Choroid plexus epithelial cell (primary cell): Measurements from ENCODE around the gene FGR.
A peak's percentile ranks its signal among the peaks of the same experiment; 100 is the strongest.

Source experiments
- DNase-seq: peaks from one replicate; pipeline ENCODE4 v3.0.0-alpha.2; 2010; ENCODE audit warnings: low read depth
- H3K4me3 ChIP-seq: 2 replicates; pipeline ENCODE4 v1.5.1; 2011; ENCODE audit warnings: low read depth, mild to moderate bottlenecking, control low read depth, low read length, moderate library complexity
- CTCF ChIP-seq: conservative IDR thresholded peaks from 2 replicates; pipeline ENCODE4 v1.5.1; 2011; ENCODE audit warnings: low read depth, mild to moderate bottlenecking, control low read depth, inconsistent platforms, low read length, moderate library complexity

The FGR gene

GRCh38 chr1:27598295-27598687 is 36.7 kb downstream of the FGR start:
- no peak overlapping the region for H3K4me3 ChIP-seq
- DNase-seq: peak; percentile 45

GRCh38 chr1:27597516-27598294 is 37.3 kb downstream of the FGR start:
- no peak overlapping the region for H3K4me3 ChIP-seq
- DNase-seq: peak; percentile 39
- TF ChIP-seq CTCF: no peak

More at GRCh38 chr1:27598295-27598687, 36.7 kb downstream of the FGR start:
- TF ChIP-seq CTCF: no peak

GRCh38 chr1:27596986-27597385 is 38.0 kb downstream of the FGR start:
- no peak for DNase-seq
- TF ChIP-seq CTCF: no peak
- H3K4me3 ChIP-seq: no peak overlapping the region

GRCh38 chr1:27596261-27596660 is 38.7 kb downstream of the FGR start:
- H3K4me3 ChIP-seq: no peak overlapping the region
- no peak for DNase-seq
- no peak for TF ChIP-seq CTCF

GRCh38 chr1:27595597-27595996 is 39.4 kb downstream of the FGR start:
- no peak for TF ChIP-seq CTCF
- no peak for DNase-seq
- no peak overlapping the region for H3K4me3 ChIP-seq

GRCh38 chr1:27594564-27595510 is 40.1 kb downstream of the FGR start:
- no peak overlapping the region for H3K4me3 ChIP-seq
- no peak for TF ChIP-seq CTCF
- DNase-seq: no peak
